ENCODE results near the gene LRP6.
"Not testable (repeated sequence)": the region's sequence is repeated elsewhere in the genome, so short reads cannot be mapped to it uniquely, and the experiment has no call there.

The LRP6 gene

GRCh38 chr12:12178559-12178958, 88.3 kb downstream of the LRP6 start:
- peak; percentile 26 for DNase-seq

GRCh38 chr12:12176402-12176801, 90.4 kb downstream of the LRP6 start:
- DNase-seq: no peak

- peak; percentile 75 for DNase-seq
Observed at GRCh38 chr12:12171991-12172511, 94.8 kb downstream of the LRP6 start.

GRCh38 chr12:12167847-12168246, 99.0 kb downstream of the LRP6 start:
- DNase-seq: no peak

GRCh38 chr12:12166751-12167150, 100.1 kb downstream of the LRP6 start:
- DNase-seq: no peak

GRCh38 chr12:12159988-12160387, 106.9 kb downstream of the LRP6 start:
- DNase-seq: peak; percentile 27

- DNase-seq: no peak
Observed at GRCh38 chr12:12158858-12159257, 108.0 kb downstream of the LRP6 start.

- peak; percentile 21 for DNase-seq
Observed at GRCh38 chr12:12157424-12157823, 109.4 kb downstream of the LRP6 start.

- no peak for DNase-seq
Observed at GRCh38 chr12:12156828-12157227, 110.0 kb downstream of the LRP6 start.

- no peak for DNase-seq
Observed at GRCh38 chr12:12156116-12156515, 110.7 kb downstream of the LRP6 start.

GRCh38 chr12:12153596-12153995, 113.2 kb downstream of the LRP6 start:
- no peak for DNase-seq

- no peak for DNase-seq
Observed at GRCh38 chr12:12147111-12147510, 119.7 kb downstream of the LRP6 start.

- not testable (repeated sequence) for DNase-seq
Observed at GRCh38 chr12:12144531-12144930, 122.3 kb downstream of the LRP6 start.

- DNase-seq: no peak
Observed at GRCh38 chr12:12141000-12141399, 125.8 kb downstream of the LRP6 start.

- DNase-seq: no peak
Observed at GRCh38 chr12:12138203-12139154, 128.4 kb downstream of the LRP6 start.

GRCh38 chr12:12133785-12134184, 133.1 kb downstream of the LRP6 start:
- no peak for DNase-seq

- DNase-seq: no peak
Observed at GRCh38 chr12:12133259-12133658, 133.6 kb downstream of the LRP6 start.

GRCh38 chr12:12128670-12129069, 138.2 kb downstream of the LRP6 start:
- DNase-seq: no peak

- DNase-seq: no peak
Observed at GRCh38 chr12:12127304-12127703, 139.5 kb downstream of the LRP6 start.

GRCh38 chr12:12126551-12126950, 140.3 kb downstream of the LRP6 start:
- DNase-seq: no peak

GRCh38 chr12:12123036-12123604, 143.7 kb downstream of the LRP6 start:
- no peak for DNase-seq

- no peak for DNase-seq
Observed at GRCh38 chr12:12121061-12121460, 145.8 kb downstream of the LRP6 start.

- no peak for DNase-seq
Observed at GRCh38 chr12:12116677-12117076, 150.2 kb downstream of the LRP6 start.

- no peak for DNase-seq
Observed at GRCh38 chr12:12115514-12115913, 151.3 kb downstream of the LRP6 start.

All from fibroblast of skin of scalp (primary cell).